ENCODE measurements around the gene SLC25A43. TPM values are rescaled to one million over a fixed set of nuclear protein-coding genes. Genes with fewer than 3 reads are reported as not detected.

Gene SLC25A43
- total and polyA plus RNA-seq, 2 experiments from 2014 or later = 8.7 to 8.9 TPM

- Histone ChIP-seq H3K27me3 (ENCODE audit: insufficient read depth) (peaks cover 9% of the 10 kb centered on the region), H3K4me3 (no peak overlapping the region), H3K36me3 (ENCODE audit: insufficient read depth) (no peaks in the 10 kb centered on the region), H4K20me1 (replicated peaks; ENCODE audit: insufficient read depth) (no peaks in the 10 kb centered on the region), H3K4me2 (no peak overlapping the region), H3K9me2 (ENCODE audit: insufficient read depth) (no peaks in the 10 kb centered on the region), H3K4me1 (ENCODE audit: insufficient read depth) (no peaks in the 10 kb centered on the region), H2AFZ (no peak overlapping the region), H3F3A (replicated peaks; ENCODE audit: low read depth) (no peaks in the 10 kb centered on the region), H3K27ac (ENCODE audit: low read depth) (no peak overlapping the region), H3K79me2 (replicated peaks; ENCODE audit: insufficient read depth) (no peaks in the 10 kb centered on the region)
- H3K9me3 Mint-ChIP-seq = no peaks in the 10 kb centered on the region
- no peak overlapping the region for H3K27ac Mint-ChIP-seq
- H3K4me3 Mint-ChIP-seq = no peak overlapping the region
- H3K27me3 Mint-ChIP-seq (ENCODE audit: insufficient read depth, low read depth, poor library complexity) = peaks cover 3% of the 10 kb centered on the region
- no peaks in the 10 kb centered on the region for H3K36me3 Mint-ChIP-seq (ENCODE audit: low read depth)
- no peak for ATAC-seq
- no peaks in the 10 kb centered on the region for H3K4me1 Mint-ChIP-seq
- TF ChIP-seq ZNF114 (CRISPR knock-in tag; IDR thresholded peaks at IDR 0.05) = no peak
- no peak for TF ChIP-seq JUNB (IDR thresholded peaks at IDR 0.05; ENCODE audit: unreplicated experiment)
- no peak for TF ChIP-seq ZNF462 (CRISPR knock-in tag; IDR thresholded peaks at IDR 0.05)
- DNase-seq (ENCODE audit: low spot score) = no peak
Observed at GRCh38 chrX:119478504-119478903, 79.4 kb downstream of the SLC25A43 start.

- H3K27ac Mint-ChIP-seq = no peak overlapping the region
- no peaks in the 10 kb centered on the region for H3K4me1 Mint-ChIP-seq
- no peak for DNase-seq (ENCODE audit: low spot score)
- H3K4me3 Mint-ChIP-seq = no peak overlapping the region
- H3K9me3 Mint-ChIP-seq = no peaks in the 10 kb centered on the region
- H3K4me2 ChIP-seq = no peak overlapping the region
- H2AFZ ChIP-seq = no peak overlapping the region
- H3K9me2 ChIP-seq (ENCODE audit: insufficient read depth) = no peaks in the 10 kb centered on the region
- H4K20me1 ChIP-seq (replicated peaks; ENCODE audit: insufficient read depth) = no peaks in the 10 kb centered on the region
- H3K27me3 Mint-ChIP-seq (ENCODE audit: insufficient read depth, low read depth, poor library complexity) = peaks cover 3% of the 10 kb centered on the region
- no peaks in the 10 kb centered on the region for H3K79me2 ChIP-seq (replicated peaks; ENCODE audit: insufficient read depth)
- no peak for ATAC-seq
- no peaks in the 10 kb centered on the region for H3K4me1 ChIP-seq (ENCODE audit: insufficient read depth)
- H3K4me3 ChIP-seq = no peak overlapping the region
- H3K36me3 ChIP-seq (ENCODE audit: insufficient read depth) = no peaks in the 10 kb centered on the region
- peaks cover 9% of the 10 kb centered on the region for H3K27me3 ChIP-seq (ENCODE audit: insufficient read depth)
- no peaks in the 10 kb centered on the region for H3K36me3 Mint-ChIP-seq (ENCODE audit: low read depth)
- TF ChIP-seq ZNF331 (CRISPR knock-in tag; IDR thresholded peaks at IDR 0.05; ENCODE audit: low read depth) = no peak
- no peaks in the 10 kb centered on the region for H3F3A ChIP-seq (replicated peaks; ENCODE audit: low read depth)
- no peak overlapping the region for H3K27ac ChIP-seq (ENCODE audit: low read depth)
Observed at GRCh38 chrX:119479845-119480244, 80.7 kb downstream of the SLC25A43 start.
